IMR-90 (cell line): ENCODE measurements around the gene MIR17HG. TPM values are rescaled to one million over a fixed set of nuclear protein-coding genes. Genes with fewer than 3 reads are reported as not detected.

Source experiments
- ATAC-seq: fragments of 200-7000 bp; cut with Tn5 transposase; 2 replicates; pipeline ENCODE4 v1.9.1; 2020; ENCODE audit warnings: low read depth, mild to moderate bottlenecking, moderate library complexity
- BruUV-seq: library from RNA; stranded (reverse); fragments of 400-500 nt; replicated peaks from 2 replicates; lab custom pipeline; 2021; lab: Mats Ljungman, UMichigan
- CTCF ChIA-PET: fragments of 300-600 bp; formaldehyde crosslinking; extraction: SDS; loops from one replicate; lab custom pipeline; 2021; ENCODE audit warnings: antibody characterized with exemption; lab: Yijun Ruan, JAX
- POLR2A ChIA-PET: fragments of 300-600 bp; sonication (Branson Sonifier 250); formaldehyde crosslinking; loops from one replicate; lab custom pipeline; 2022; ENCODE audit warnings: antibody characterized with exemption; ENCODE audit not compliant: unreplicated experiment; lab: Charles Lee
- DNase-seq: peaks from one replicate; pipeline ENCODE4 v3.0.0; 2013
- H2AFZ ChIP-seq: replicated peaks from 2 replicates; pipeline ENCODE3; 2013; ENCODE audit warnings: low read length, mild to moderate bottlenecking; ENCODE audit not compliant: poor library complexity
- H2AK5ac ChIP-seq: 2 replicates; pipeline ENCODE4 v1.6.1; 2013; ENCODE audit warnings: low read depth, low read length, inconsistent platforms
- H2AK9ac ChIP-seq: replicated peaks from 2 replicates; pipeline ENCODE3; 2013; ENCODE audit warnings: mild to moderate bottlenecking, low read depth, low read length, moderate library complexity; ENCODE audit not compliant: poor library complexity
- H2BK120ac ChIP-seq: 2 replicates; pipeline ENCODE4 v1.6.1; 2013; ENCODE audit warnings: low read depth, low read length, inconsistent platforms
- H2BK15ac ChIP-seq: 3 replicates; pipeline ENCODE4 v1.6.1; 2013; ENCODE audit warnings: low read depth, low read length, inconsistent platforms
- H2BK20ac ChIP-seq: 2 replicates; pipeline ENCODE4 v1.6.1; 2013; ENCODE audit warnings: low read depth, mild to moderate bottlenecking, inconsistent platforms, low read length, moderate library complexity
- H2BK5ac ChIP-seq: 2 replicates; pipeline ENCODE4 v1.6.1; 2013; ENCODE audit warnings: mild to moderate bottlenecking, low read depth, low read length, inconsistent platforms; ENCODE audit not compliant: poor library complexity, severe bottlenecking
- H3K14ac ChIP-seq: replicated peaks from 2 replicates; pipeline ENCODE4 v1.6.1; 2013; ENCODE audit warnings: low read depth, low read length, inconsistent platforms
- H3K18ac ChIP-seq: 2 replicates; pipeline ENCODE4 v1.6.1; 2013; ENCODE audit warnings: low read depth, low read length, control low read depth
- H3K23ac ChIP-seq: 2 replicates; pipeline ENCODE4 v1.6.1; 2013; ENCODE audit warnings: low read depth, low read length, inconsistent platforms
- H3K27ac ChIP-seq: 2 replicates; pipeline ENCODE4 v1.5.1; 2013; ENCODE audit warnings: mild to moderate bottlenecking, control low read depth, low read length; ENCODE audit not compliant: insufficient read depth
- H3K27me3 ChIP-seq: 2 replicates; pipeline ENCODE4 v1.6.1; 2013; ENCODE audit warnings: low read length; ENCODE audit not compliant: control insufficient read depth, insufficient read depth
- H3K36me3 ChIP-seq: 2 replicates; pipeline ENCODE4 v1.6.1; 2013; ENCODE audit warnings: low read length, mixed read lengths; ENCODE audit not compliant: control insufficient read depth, insufficient read depth
- H3K4ac ChIP-seq: 2 replicates; pipeline ENCODE4 v1.6.1; 2013; ENCODE audit warnings: low read depth, low read length, inconsistent platforms
- H3K4me1 ChIP-seq: 2 replicates; pipeline ENCODE4 v1.6.1; 2013; ENCODE audit warnings: low read length, mixed read lengths; ENCODE audit not compliant: control insufficient read depth, insufficient read depth
- H3K4me2 ChIP-seq: 2 replicates; pipeline ENCODE4 v1.6.1; 2013; ENCODE audit warnings: low read depth, mild to moderate bottlenecking, control low read depth, low read length, moderate library complexity
- H3K4me3 ChIP-seq: 2 replicates; pipeline ENCODE4 v1.5.1; 2013; ENCODE audit warnings: low read depth, mild to moderate bottlenecking, control low read depth, low read length, moderate library complexity; ENCODE audit not compliant: insufficient read depth
- H3K56ac ChIP-seq: 2 replicates; pipeline ENCODE4 v1.6.1; 2013; ENCODE audit warnings: low read length, inconsistent platforms; ENCODE audit not compliant: insufficient read depth; ENCODE audit errors: extremely low read depth
- H3K79me1 ChIP-seq, 2 experiments: 2 replicates each; pipeline ENCODE4 v1.6.1; 2013; ENCODE audit warnings: low read length in 2 of 2, inconsistent platforms in 1 of 2, low read depth in 1 of 2
- H3K9ac ChIP-seq: 2 replicates; pipeline ENCODE4 v1.6.1; 2013; ENCODE audit warnings: low read depth, low read length, control low read depth
- H3K9me1 ChIP-seq: 2 replicates; pipeline ENCODE4 v1.6.1; 2013; ENCODE audit warnings: low read length, inconsistent platforms; ENCODE audit not compliant: insufficient read depth
- H3K9me3 ChIP-seq: 2 replicates; pipeline ENCODE4 v1.6.1; 2013; ENCODE audit warnings: low read length; ENCODE audit not compliant: control insufficient read depth, insufficient read depth
- H4K20me1 ChIP-seq: 2 replicates; pipeline ENCODE4 v1.6.1; 2013; ENCODE audit warnings: low read length, inconsistent platforms; ENCODE audit not compliant: insufficient read depth
- H4K5ac ChIP-seq: 2 replicates; pipeline ENCODE4 v1.6.1; 2013; ENCODE audit warnings: mild to moderate bottlenecking, low read depth, low read length, control low read depth
- H4K8ac ChIP-seq, 2 experiments: 2 replicates each; pipeline ENCODE4 v1.6.1; 2013; ENCODE audit warnings: low read depth in 2 of 2, low read length in 2 of 2, control low read depth in 1 of 2, inconsistent platforms in 1 of 2
- H4K91ac ChIP-seq: 2 replicates; pipeline ENCODE4 v1.6.1; 2013; ENCODE audit warnings: low read depth, low read length, inconsistent platforms; ENCODE audit not compliant: insufficient read depth
- BHLHE40 ChIP-seq: fragments of 150-350 bp; IDR thresholded peaks from 2 replicates; pipeline ENCODE4 v1.6.1; 2016; ENCODE audit warnings: mild to moderate bottlenecking, low read depth, low read length
- CTCF ChIP-seq: conservative IDR thresholded peaks from 2 replicates; pipeline ENCODE4 v1.5.1; 2012; ENCODE audit warnings: mild to moderate bottlenecking, low read depth, low read length, improper control_type of control experiment
- FOS ChIP-seq: fragments of 150-350 bp; IDR thresholded peaks from 2 replicates; pipeline ENCODE4 v1.6.1; 2016; ENCODE audit warnings: low read depth, low read length
- MAZ ChIP-seq: IDR thresholded peaks from 2 replicates; pipeline ENCODE4 v1.6.1; 2012; ENCODE audit warnings: low read depth, mild to moderate bottlenecking, low read length, improper control_type of control experiment, moderate library complexity, borderline replicate concordance
- MXI1 ChIP-seq: IDR thresholded peaks from 2 replicates; pipeline ENCODE4 v1.6.1; 2012; ENCODE audit warnings: low read depth, mild to moderate bottlenecking, low read length, moderate library complexity, borderline replicate concordance
- NFE2L2 ChIP-seq: fragments of 150-350 bp; IDR thresholded peaks from 2 replicates; pipeline ENCODE4 v1.6.1; 2016; ENCODE audit warnings: low read depth, mild to moderate bottlenecking, low read length
- RAD21 ChIP-seq: IDR thresholded peaks from 2 replicates; pipeline ENCODE4 v1.6.1; 2012; ENCODE audit warnings: low read length, improper control_type of control experiment
- RFX5 ChIP-seq: IDR thresholded peaks from 2 replicates; pipeline ENCODE4 v1.8.0; 2012; ENCODE audit warnings: low read depth, mild to moderate bottlenecking, low read length, moderate library complexity
- SMC3 ChIP-seq: fragments of 150-350 bp; IDR thresholded peaks from 2 replicates; pipeline ENCODE4 v1.6.1; 2016; ENCODE audit warnings: low read depth, mild to moderate bottlenecking, antibody characterized with exemption, low read length, moderate library complexity
- USF2 ChIP-seq: fragments of 150-350 bp; IDR thresholded peaks from 2 replicates; pipeline ENCODE4 v1.6.1; 2017; ENCODE audit warnings: mild to moderate bottlenecking, antibody characterized with exemption, low read length, low read depth
- WGBS, 2 experiments: methylation state at CpG; one replicate each; pipeline versions ENCODE4 v1.1.5 to v1.1.7; 2013; ENCODE audit warnings: missing lambda C conversion rate in 2 of 2; ENCODE audit not compliant: insufficient read length in 1 of 2; ENCODE audit errors: extremely low coverage in 2 of 2; 5-methylcytosine and 5-hydroxymethylcytosine counted together
- dilution Hi-C: fragments of 300-500 bp; cut with HindIII; formaldehyde crosslinking; loops from one replicate; pipeline ENCODE4 v1.14.3; 2018; ENCODE audit warnings: low sequenced_read_pairs; ENCODE audit not compliant: unreplicated experiment
- in situ Hi-C: fragments of 300-500 bp; cut with MboI; formaldehyde crosslinking; loops from 3 replicates; pipeline ENCODE4 v1.14.3; 2019; ENCODE audit warnings: low sequenced_read_pairs, inconsistent platforms, mixed read lengths
- intact Hi-C: fragments of 100-400 bp; cut with micrococcal nuclease; formaldehyde crosslinking; loops from 2 replicates; pipeline ENCODE4 v1.10.0; 2022
- polyA plus RNA-seq, 3 experiments: library from polyadenylated mRNA; depleted of rRNA; stranded (reverse); fragments of >200 nt; gene quantifications; 2 replicates each; pipeline ENCODE4 v1.2.3, GENCODE V29; 2012; ENCODE audit warnings: low replicate concordance in 1 of 3
- total RNA-seq: library from RNA; depleted of rRNA; stranded (reverse); fragments of >200 nt; gene quantifications from 2 replicates; pipeline ENCODE4 v1.2.3, GENCODE V29; 2012

MIR17HG gene
- total and polyA plus RNA-seq, 2 of the 4 experiments (the other 2 are of a cell fraction), result 0.77 to 3.0 TPM

GRCh38 chr13:91347996-91348905, 764 bp downstream of the MIR17HG start (continued):
- TF ChIP-seq FOS (no peak), MXI1 (0 out of 2 replicates have a peak, but pooled peaks have one; percentile 68)

- peaks cover 8% of the 10 kb centered on the region; the same call in 1 of the 2 replicates for H3K27me3 ChIP-seq
- peak overlapping the region; percentile 82 for H3K4ac ChIP-seq
- in situ Hi-C loops (no loop called here), dilution Hi-C loops (no loop called here), intact Hi-C loops (no loop called here)
- peaks cover 9% of the 10 kb centered on the region for H3K36me3 ChIP-seq
- H4K5ac ChIP-seq, result no peak overlapping the region
- H3K18ac ChIP-seq, result no peak overlapping the region
- peak overlapping the region; percentile 95 for H3K23ac ChIP-seq
- H3K56ac ChIP-seq, result peak overlapping the region; percentile 71
- H3K9me1 ChIP-seq, result no peaks in the 10 kb centered on the region
- H3K27ac ChIP-seq, result peak overlapping the region; percentile 59
- peaks cover 16% of the 10 kb centered on the region for H4K20me1 ChIP-seq
- CTCF ChIA-PET, result interaction anchor here (0.7 to 1.0 kb wide), 3 partner anchors 9 to 24 kb away, joined by 3 to 4 read pairs (median 4); no protein-coding TSS in a partner anchor
- H2BK5ac ChIP-seq, result peak overlapping the region; percentile 82
- H3K9me3 ChIP-seq, result no peaks in the 10 kb centered on the region
- peak overlapping the region; percentile 73 for H3K4me3 ChIP-seq
- H2AK9ac ChIP-seq, result peak overlapping the region; percentile 84
- H3K4me1 ChIP-seq, result peaks cover 3% of the 10 kb centered on the region
- no peak overlapping the region for H2BK120ac ChIP-seq
- H3K14ac ChIP-seq, result peak overlapping the region; percentile 81; the same call in 1 of the 2 replicates
- TF ChIP-seq MAZ, result peak; percentile 70
- peak; percentile 6; the same call in 1 of the 2 replicates for TF ChIP-seq USF2
- TF ChIP-seq BHLHE40, result 0 out of 2 replicates have a peak, but pooled peaks have one; percentile 4
- TF ChIP-seq NFE2L2, result no peak
- 0 out of 2 replicates have a peak, but pooled peaks have one; percentile 9 for TF ChIP-seq RAD21
- no peak for TF ChIP-seq RFX5
- TF ChIP-seq SMC3, result 0 out of 2 replicates have a peak, but pooled peaks have one; percentile 9
- peak; percentile 99 for TF ChIP-seq MXI1
- TF ChIP-seq CTCF, result peak; percentile 90
- POLR2A ChIA-PET, result interaction anchor here (0.6 kb wide), 1 partner anchor 24 kb away, joined by 4 read pairs; no protein-coding TSS in a partner anchor
- DNase-seq (peak; percentile 79), ATAC-seq (peak; percentile 80)
- WGBS, 2 experiments, result 0% methylated on average over 8 of the region's 46 CpGs; no CpG with 5 or more reads in 1 of the 2 experiments
- H4K8ac ChIP-seq, result peak overlapping the region; percentile 13 to 66; a peak in 2 of 4 replicates
- peak overlapping the region; percentile 93 for H2AFZ ChIP-seq
- H2BK15ac ChIP-seq, result no peak overlapping the region
- H4K91ac ChIP-seq, result peak overlapping the region; percentile 58; the same call in 1 of the 2 replicates
- no peak overlapping the region for H2AK5ac ChIP-seq
- H3K9ac ChIP-seq, result peak overlapping the region; percentile 84
- H3K4me2 ChIP-seq, result peak overlapping the region; percentile 94
- H2BK20ac ChIP-seq, result no peak overlapping the region
- peaks cover 12 to 25% of the 10 kb centered on the region in 2 experiments for H3K79me1 ChIP-seq
- no TSS peak for BruUV-seq
These were observed 1.5 kb downstream of the MIR17HG start for GRCh38 chr13:91348906-91349435.
